Uterus (tissue), 2 donors: ENCODE measurements around the gene HUS1B.

Experiments used
- POLR2A ChIP-seq, 2 donors: fragments of 450-650 bp; IDR thresholded peaks; one replicate each; pipeline ENCODE4 v1.6.1; 2016; ENCODE audit warnings: antibody characterized with exemption in 2 of 2, mild to moderate bottlenecking in 1 of 2, moderate library complexity in 1 of 2
- TF ChIP-seq, protein P1 (sequence below), 4 experiments: fragments of 200-600 bp in 2 of 4; fragments of 450-650 bp in 2 of 4; sonication (generic) in 2 of 4; IDR thresholded peaks; one replicate each; pipeline ENCODE4 v1.5.1; 2016 to 2019; ENCODE audit warnings: antibody characterized with exemption in 4 of 4, mild to moderate bottlenecking in 2 of 4, moderate library complexity in 1 of 4

GRCh38 chr6:665403-666267, 8.7 kb upstream of the HUS1B start:
- TF ChIP-seq, protein P1, sequence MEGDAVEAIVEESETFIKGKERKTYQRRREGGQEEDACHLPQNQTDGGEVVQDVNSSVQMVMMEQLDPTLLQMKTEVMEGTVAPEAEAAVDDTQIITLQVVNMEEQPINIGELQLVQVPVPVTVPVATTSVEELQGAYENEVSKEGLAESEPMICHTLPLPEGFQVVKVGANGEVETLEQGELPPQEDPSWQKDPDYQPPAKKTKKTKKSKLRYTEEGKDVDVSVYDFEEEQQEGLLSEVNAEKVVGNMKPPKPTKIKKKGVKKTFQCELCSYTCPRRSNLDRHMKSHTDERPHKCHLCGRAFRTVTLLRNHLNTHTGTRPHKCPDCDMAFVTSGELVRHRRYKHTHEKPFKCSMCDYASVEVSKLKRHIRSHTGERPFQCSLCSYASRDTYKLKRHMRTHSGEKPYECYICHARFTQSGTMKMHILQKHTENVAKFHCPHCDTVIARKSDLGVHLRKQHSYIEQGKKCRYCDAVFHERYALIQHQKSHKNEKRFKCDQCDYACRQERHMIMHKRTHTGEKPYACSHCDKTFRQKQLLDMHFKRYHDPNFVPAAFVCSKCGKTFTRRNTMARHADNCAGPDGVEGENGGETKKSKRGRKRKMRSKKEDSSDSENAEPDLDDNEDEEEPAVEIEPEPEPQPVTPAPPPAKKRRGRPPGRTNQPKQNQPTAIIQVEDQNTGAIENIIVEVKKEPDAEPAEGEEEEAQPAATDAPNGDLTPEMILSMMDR (IDR thresholded peaks at IDR 0.05) = no peak
- no peak for TF ChIP-seq POLR2A (IDR thresholded peaks at IDR 0.05)
